ENCODE results near the gene ERC1.

DNA sequence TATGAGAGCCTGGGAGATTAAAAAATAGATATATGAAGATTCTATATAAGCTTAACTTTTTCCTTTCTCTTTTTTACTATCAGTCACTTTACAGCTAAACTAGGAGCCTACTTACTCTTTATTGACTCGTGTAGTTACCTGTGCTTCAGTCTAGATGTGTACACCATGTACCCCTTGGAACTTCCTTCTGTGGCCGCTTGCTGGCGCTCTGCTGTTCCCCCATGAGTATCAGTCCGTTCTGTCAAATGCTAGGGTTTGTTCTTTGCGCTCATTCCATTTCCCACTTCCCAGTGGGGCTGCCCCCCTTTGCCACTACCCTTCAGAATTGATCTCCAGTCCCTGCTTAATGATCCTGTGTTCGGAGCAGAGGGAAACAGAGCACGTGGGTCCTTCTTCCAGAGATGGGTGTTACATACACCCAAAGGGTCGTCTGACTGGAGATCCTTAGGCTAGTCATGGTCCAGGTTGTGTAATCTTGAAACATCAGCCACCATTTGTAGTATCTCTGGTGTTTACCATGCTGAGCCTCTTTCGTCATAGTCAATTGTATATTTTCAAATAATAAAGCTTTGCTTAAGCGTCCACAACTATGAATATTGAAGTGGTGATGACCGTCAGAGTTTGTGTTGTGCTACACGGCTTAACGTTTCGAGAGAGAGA lies 443.4 kb downstream of the ERC1 start:
- TF ChIP-seq EZH2 (IDR thresholded peaks at IDR 0.05; ENCODE audit: borderline replicate concordance, low read depth, low read length, severe bottlenecking), result no peak
- TF ChIP-seq, protein P1, sequence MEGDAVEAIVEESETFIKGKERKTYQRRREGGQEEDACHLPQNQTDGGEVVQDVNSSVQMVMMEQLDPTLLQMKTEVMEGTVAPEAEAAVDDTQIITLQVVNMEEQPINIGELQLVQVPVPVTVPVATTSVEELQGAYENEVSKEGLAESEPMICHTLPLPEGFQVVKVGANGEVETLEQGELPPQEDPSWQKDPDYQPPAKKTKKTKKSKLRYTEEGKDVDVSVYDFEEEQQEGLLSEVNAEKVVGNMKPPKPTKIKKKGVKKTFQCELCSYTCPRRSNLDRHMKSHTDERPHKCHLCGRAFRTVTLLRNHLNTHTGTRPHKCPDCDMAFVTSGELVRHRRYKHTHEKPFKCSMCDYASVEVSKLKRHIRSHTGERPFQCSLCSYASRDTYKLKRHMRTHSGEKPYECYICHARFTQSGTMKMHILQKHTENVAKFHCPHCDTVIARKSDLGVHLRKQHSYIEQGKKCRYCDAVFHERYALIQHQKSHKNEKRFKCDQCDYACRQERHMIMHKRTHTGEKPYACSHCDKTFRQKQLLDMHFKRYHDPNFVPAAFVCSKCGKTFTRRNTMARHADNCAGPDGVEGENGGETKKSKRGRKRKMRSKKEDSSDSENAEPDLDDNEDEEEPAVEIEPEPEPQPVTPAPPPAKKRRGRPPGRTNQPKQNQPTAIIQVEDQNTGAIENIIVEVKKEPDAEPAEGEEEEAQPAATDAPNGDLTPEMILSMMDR (IDR thresholded peaks at IDR 0.05; ENCODE audit: extremely low read depth in 1 of 2, insufficient read depth in 1 of 2, low read depth in 1 of 2, low read length in 2 of 2), result no peak
- no peak for TF ChIP-seq POLR2AphosphoS5 (IDR thresholded peaks at IDR 0.05; ENCODE audit: insufficient read depth, low read depth, low read length)
- TF ChIP-seq POLR2A (IDR thresholded peaks at IDR 0.05; ENCODE audit: low read depth, low read length), result no peak
- TF ChIP-seq, protein P2, sequence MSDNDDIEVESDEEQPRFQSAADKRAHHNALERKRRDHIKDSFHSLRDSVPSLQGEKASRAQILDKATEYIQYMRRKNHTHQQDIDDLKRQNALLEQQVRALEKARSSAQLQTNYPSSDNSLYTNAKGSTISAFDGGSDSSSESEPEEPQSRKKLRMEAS (IDR thresholded peaks at IDR 0.05; ENCODE audit: insufficient read depth, insufficient read length), result no peak
